ENCODE data around the gene ATXN7.

The ATXN7 gene

GRCh38 chr3:63824309-63824708 is 39.4 kb upstream of the ATXN7 start:
- H3K4me3 ChIP-seq (replicated peaks; ENCODE audit: low read depth, low read length) = no peak overlapping the region
- peak; percentile 9 for DNase-seq (ENCODE audit: extremely low read depth, low read depth)
- TF ChIP-seq CTCF (IDR thresholded peaks at IDR 0.05; ENCODE audit: low read depth, low read length, missing control alignments) = no peak

- no peak overlapping the region for H3K4me3 ChIP-seq (replicated peaks; ENCODE audit: low read depth, low read length)
- no peak for DNase-seq (ENCODE audit: extremely low read depth, low read depth)
- no peak for TF ChIP-seq CTCF (IDR thresholded peaks at IDR 0.05; ENCODE audit: low read depth, low read length, missing control alignments)
Measured at GRCh38 chr3:63830526-63830925, 33.1 kb upstream of the ATXN7 start.

- DNase-seq (ENCODE audit: extremely low read depth, low read depth) = no peak
- no peak overlapping the region for H3K4me3 ChIP-seq (replicated peaks; ENCODE audit: low read depth, low read length)
- no peak for TF ChIP-seq CTCF (IDR thresholded peaks at IDR 0.05; ENCODE audit: low read depth, low read length, missing control alignments)
Measured at GRCh38 chr3:63832395-63832794, 31.3 kb upstream of the ATXN7 start.

GRCh38 chr3:63841704-63842103 is 22.0 kb upstream of the ATXN7 start:
- no peak for DNase-seq (ENCODE audit: extremely low read depth, low read depth)
- no peak overlapping the region for H3K4me3 ChIP-seq (replicated peaks; ENCODE audit: low read depth, low read length)
- TF ChIP-seq CTCF (IDR thresholded peaks at IDR 0.05; ENCODE audit: low read depth, low read length, missing control alignments) = no peak

GRCh38 chr3:63842127-63842526 is 21.5 kb upstream of the ATXN7 start:
- TF ChIP-seq CTCF (IDR thresholded peaks at IDR 0.05; ENCODE audit: low read depth, low read length, missing control alignments) = no peak
- DNase-seq (ENCODE audit: extremely low read depth, low read depth) = no peak

GRCh38 chr3:63845215-63845614 is 18.5 kb upstream of the ATXN7 start:
- H3K4me3 ChIP-seq (replicated peaks; ENCODE audit: low read depth, low read length) = no peak overlapping the region
- TF ChIP-seq CTCF (IDR thresholded peaks at IDR 0.05; ENCODE audit: low read depth, low read length, missing control alignments) = no peak
- no peak for DNase-seq (ENCODE audit: extremely low read depth, low read depth)

More at GRCh38 chr3:63842127-63842526, 21.5 kb upstream of the ATXN7 start:
- H3K4me3 ChIP-seq (replicated peaks; ENCODE audit: low read depth, low read length) = no peak overlapping the region

- no peak overlapping the region for H3K4me3 ChIP-seq (replicated peaks; ENCODE audit: low read depth, low read length)
- no peak for TF ChIP-seq CTCF (IDR thresholded peaks at IDR 0.05; ENCODE audit: low read depth, low read length, missing control alignments)
- DNase-seq (ENCODE audit: extremely low read depth, low read depth) = no peak
Measured at GRCh38 chr3:63847718-63848450, 15.8 kb upstream of the ATXN7 start.
